ENCODE data around the gene RBM17. TPM values are rescaled to one million over a fixed set of nuclear protein-coding genes. Genes with fewer than 3 reads are reported as not detected.

RBM17 gene
- total RNA-seq, 1 experiment from 2014 or later, result 124 TPM

GRCh38 chr10:6148251-6148701, 59.4 kb downstream of the RBM17 start:
- Mint-ChIP-seq H3K4me1 (peaks cover 21 to 29% of the 10 kb centered on the region in 2 experiments), H3K9me3 (peaks cover 2 to 7% of the 10 kb centered on the region in 2 experiments; a peak in 3 of 5 replicates), H3K4me3 (no peak overlapping the region), H3K27ac (no peak overlapping the region; a peak in 1 of 7 replicates), H3K36me3 (ENCODE audit: insufficient read depth in 1 of 3, low read depth in 3 of 3) (peaks cover 0 to 6% (median 3%) of the 10 kb centered on the region in 3 experiments; a peak in 3 of 7 replicates), H3K27me3 (ENCODE audit: low read depth) (peaks cover 29% of the 10 kb centered on the region)
- H3K79me1 ChIP-seq (ENCODE audit: insufficient read depth, low read depth, low read length, poor library complexity, severe bottlenecking), result no peaks in the 10 kb centered on the region
- no peaks in the 10 kb centered on the region for H3K9me3 ChIP-seq (ENCODE audit: control insufficient read depth, low read depth, low read length)
- H3T11ph ChIP-seq (ENCODE audit: low read length), result no peak overlapping the region
- H3K79me2 ChIP-seq (ENCODE audit: insufficient read depth, low read length), result peaks cover under 1% of the 10 kb centered on the region; the same call in 1 of the 2 replicates
- H3K4me2 ChIP-seq (ENCODE audit: insufficient read depth, insufficient read length, low read length), result no peak overlapping the region
- H3K4me1 ChIP-seq (ENCODE audit: insufficient read depth, low read length), result no peaks in the 10 kb centered on the region; the same call in 1 of the 2 replicates
- no peak overlapping the region for H3K27ac ChIP-seq (ENCODE audit: insufficient read length, low read depth, low read length)
- H3K23ac ChIP-seq (ENCODE audit: insufficient read length, low read depth, low read length), result no peak overlapping the region
- no peak overlapping the region for H2BK20ac ChIP-seq (ENCODE audit: low read depth, low read length, poor library complexity, severe bottlenecking)
- no peak overlapping the region for H2BK5ac ChIP-seq (ENCODE audit: insufficient read length, low read length)
- no peak overlapping the region for H3K18ac ChIP-seq (ENCODE audit: insufficient read length, low read depth, low read length)
- H4K5ac ChIP-seq (ENCODE audit: insufficient read length, low read depth, low read length), result no peak overlapping the region
- no peak overlapping the region for H4K8ac ChIP-seq (replicated peaks; ENCODE audit: insufficient read length, low read depth, low read length)
- H2BK12ac ChIP-seq (ENCODE audit: insufficient read length, low read depth, low read length), result no peak overlapping the region
- H3K23me2 ChIP-seq (ENCODE audit: insufficient read length, low read depth, low read length, poor library complexity, severe bottlenecking), result peaks cover 11% of the 10 kb centered on the region
- no peaks in the 10 kb centered on the region for H4K20me1 ChIP-seq (ENCODE audit: control insufficient read depth, insufficient read depth, insufficient read length)
- no peak overlapping the region for H2BK15ac ChIP-seq (ENCODE audit: low read depth, low read length)
- no peak overlapping the region for H3K14ac ChIP-seq (ENCODE audit: insufficient read depth, low read length)
- no peak for DNase-seq
- no peak overlapping the region for H4K91ac ChIP-seq (ENCODE audit: insufficient read length, low read depth, low read length)
- no peak overlapping the region for H2AFZ ChIP-seq (ENCODE audit: low read length)
- H3K4ac ChIP-seq (ENCODE audit: low read depth, low read length), result no peak overlapping the region
- no peak overlapping the region for H2AK5ac ChIP-seq (ENCODE audit: insufficient read length, low read length)
- no CpG with 5 or more reads among the region's 7 CpGs for WGBS (ENCODE audit: extremely low coverage, insufficient read length, low lambda C conversion rate)
- H2BK120ac ChIP-seq (ENCODE audit: low read depth, low read length, poor library complexity, severe bottlenecking), result no peak overlapping the region
- no peak overlapping the region for H3K56ac ChIP-seq (ENCODE audit: insufficient read length, low read depth, low read length)
- no peak for TF ChIP-seq CTCF (conservative IDR thresholded peaks at IDR 0.05)
- no peaks in the 10 kb centered on the region; the same call in 1 of the 2 replicates for H3K27me3 ChIP-seq (ENCODE audit: insufficient read depth, low read length)
- no peak overlapping the region for H3K9ac ChIP-seq (ENCODE audit: extremely low read depth, insufficient read length, low read length)
